B cell (primary cell): ENCODE data around the gene APLP1.

ENCODE experiments used
- CTCF ChIP-seq: fragments of 200-600 bp; IDR thresholded peaks from one replicate; pipeline ENCODE4 v1.8.0; 2022; ENCODE audit warnings: antibody characterized with exemption, mild to moderate bottlenecking
- EZH2 ChIP-seq: IDR thresholded peaks from 2 replicates; pipeline ENCODE4 v1.6.1; 2012; ENCODE audit warnings: borderline replicate concordance, low read depth, mild to moderate bottlenecking, moderate library complexity, low read length; ENCODE audit not compliant: insufficient read depth, poor library complexity, severe bottlenecking

GRCh38 chr19:35860818-35861639 is 7.3 kb upstream of the APLP1 start:
- TF ChIP-seq EZH2 (no peak), CTCF (no peak)
